Heart right ventricle (tissue), 16 donors: ENCODE results near the gene BICRAL. TPM values are rescaled to one million over a fixed set of nuclear protein-coding genes. Genes with fewer than 3 reads are reported as not detected.
A peak's percentile ranks its signal among the peaks of the same experiment; 100 is the strongest.

ENCODE experiments used
- ATAC-seq, 8 donors: fragments of 200-7000 bp; cut with Tn5 transposase; one replicate each; pipeline ENCODE4 v1.9.1; 2020; ENCODE audit warnings: mild to moderate bottlenecking in 8 of 8, moderate library complexity in 8 of 8, moderate number of reproducible peaks in 1 of 8
- DNase-seq, 2 donors: peaks; one replicate each; pipeline ENCODE4 v3.0.0-alpha.2; 2020
- H3K27ac ChIP-seq, 10 donors: fragments of 200-600 bp; sonication (generic) in 2 of 10; one replicate each; pipeline versions ENCODE4 v1.5.0 to v1.8.0; 2020 to 2022; ENCODE audit warnings: mild to moderate bottlenecking in 3 of 10
- H3K27me3 ChIP-seq, 7 donors: fragments of 200-600 bp; one replicate each; pipeline ENCODE4 v1.8.0; 2021 to 2022; ENCODE audit warnings: mild to moderate bottlenecking in 2 of 7
- H3K36me3 ChIP-seq, 9 donors: fragments of 200-600 bp; sonication (generic) in 1 of 9; one replicate each; pipeline versions ENCODE4 v1.5.0 to v1.8.0; 2020 to 2022; ENCODE audit warnings: mild to moderate bottlenecking in 2 of 9
- H3K4me1 ChIP-seq, 9 donors: fragments of 200-600 bp; sonication (generic) in 1 of 9; one replicate each; pipeline versions ENCODE4 v1.5.0 to v1.8.0; 2020 to 2022; ENCODE audit warnings: mild to moderate bottlenecking in 4 of 9
- H3K4me3 ChIP-seq, 10 donors: fragments of 200-600 bp; sonication (generic) in 2 of 10; one replicate each; pipeline versions ENCODE4 v1.5.0 to v1.8.0; 2020 to 2022; ENCODE audit warnings: mild to moderate bottlenecking in 7 of 10, moderate library complexity in 2 of 10
- H3K9me3 ChIP-seq, 11 donors: fragments of 200-600 bp in 10 of 11; sonication (generic) in 2 of 11; one replicate each; pipeline versions ENCODE4 v1.5.0 to v1.8.0; 2013 to 2022; ENCODE audit warnings: mild to moderate bottlenecking in 2 of 11, control low read depth in 1 of 11, moderate library complexity in 1 of 11
- CTCF ChIP-seq, 9 donors: fragments of 200-600 bp; sonication (generic) in 2 of 9; IDR thresholded peaks; one replicate each; pipeline versions ENCODE4 v1.5.0 to v1.8.0; 2021 to 2022; ENCODE audit warnings: antibody characterized with exemption in 9 of 9, mild to moderate bottlenecking in 5 of 9, moderate library complexity in 1 of 9
- WGBS, 2 donors: extraction: QIAGEN DNeasy Blood & Tissue Kit; methylation state at CpG; one replicate each; pipeline ENCODE4 v1.1.7; 2013; ENCODE audit warnings: inconsistent platforms in 1 of 2; 5-methylcytosine and 5-hydroxymethylcytosine counted together
- intact Hi-C, 10 donors: fragments of 100-400 bp; cut with DNase I; formaldehyde crosslinking; loops; one replicate each; pipeline versions ENCODE4 v1.11.1 to v1.14.2; 2022
- polyA plus RNA-seq, 2 donors: library from polyadenylated mRNA; stranded (reverse); fragments of 200-250 nt; gene quantifications; one replicate each; pipeline ENCODE4 v1.2.3, GENCODE V29; 2013
- total RNA-seq, 10 donors: library from RNA; stranded (reverse); fragmentation: NEBNext Ultra II Directional in 3 of 10; extraction: Animal tissue kit (Norgen Biotek cat#: 25700) in 3 of 10; gene quantifications; one replicate each; pipeline versions ENCODE4 v1.2.1 to v1.2.4, GENCODE V29; 2021 to 2023
- donor health status: Arrhythmogenic right ventricular cardiomyopathy.
- donor health status: ischemic (EF 13 %, LVEDD 7.1; RV severe dilation, severe dysfunction).
- donor health status: healthy with polysubstance abuse.
- donor health status: DM: no; HTN: yes; CAD: no.
- donor health status: DM: no; HTN: no; CAD: no.
- donor health status: ischemic (EF 25% LVEDD 6.9; RV normal size, moderate dysfunction).
- donor health status: ischemic (EF 25% LVEDD 5.7; RV mildly dilated, moderate dysfunction).
- donor health status: healthy.
- donor health status: DM: yes; HTN: yes; CAD: no.
- donor health status: Ischemic cardiomyopathy.
- donor health status: ischemic (EF 35%, LVEDD 5.7; RV mildly dilated, moderate dysfunction).
- donor health status: nonischemic (EF 11% LVEDD 7.7; RV severe dilation, severe dysfunction).
- donor health status: DM: yes; HTN: yes; CAD: no.
- donor health status: PGD.
- donor health status: ischemic (EF 29% LVEDD 5.4; RV normal size, mild dysfunction).
- donor health status: nonischemic (EF 23%, LVEDD 6.1; RV moderate dilation, normal function).

BICRAL gene
- total and polyA plus RNA-seq, 12 donors, result 2.7 to 15.7 (median 13.4) TPM

DNA sequence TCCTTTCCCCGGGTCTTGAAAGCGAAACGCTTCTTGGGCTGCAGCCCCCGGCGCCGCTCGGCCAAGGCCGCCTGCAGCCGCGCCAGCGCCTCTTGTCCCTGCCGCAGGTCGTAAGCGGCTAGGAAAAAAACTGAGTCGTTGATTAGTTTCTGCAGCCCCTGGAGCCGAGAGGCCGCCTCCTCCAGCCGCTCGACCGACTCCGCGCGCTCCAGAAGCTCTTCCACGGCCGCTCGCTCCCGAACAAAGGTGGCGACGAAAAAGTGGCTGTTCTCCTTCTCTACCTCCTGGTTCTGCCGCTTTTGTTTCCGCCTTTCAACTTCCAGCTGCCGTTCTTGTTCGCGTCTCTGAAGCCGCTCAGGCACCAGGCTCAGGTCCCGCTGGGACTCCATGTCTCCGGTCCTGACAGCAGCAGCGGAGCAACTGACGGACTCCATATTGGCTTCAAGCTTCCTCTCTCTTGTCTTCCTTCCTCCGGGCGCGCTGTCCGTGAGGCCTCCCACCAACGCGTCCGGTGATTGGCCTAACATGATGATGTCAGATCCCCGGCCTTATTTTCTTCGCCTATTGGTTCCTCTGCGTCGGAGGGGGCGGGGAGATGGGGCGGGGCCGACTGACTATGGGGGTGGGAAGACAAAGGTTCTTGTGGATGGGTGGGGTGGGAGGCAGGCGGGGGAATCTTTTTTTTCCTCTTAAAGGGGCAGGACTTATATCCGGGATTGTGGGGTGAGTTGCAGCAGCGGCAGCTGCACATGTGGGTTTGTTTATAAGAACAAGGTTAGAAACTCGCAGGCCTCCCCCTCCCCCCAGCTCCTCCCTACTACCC lies 36.0 kb upstream of the BICRAL start, which contains the start of gene TBCC:
TSS of gene TBCC (minus strand) at position 464 of the 823 bp plus-strand sequence. CDS start at position 434, 30 bp downstream.
- Histone ChIP-seq H3K36me3 (peaks cover 0 to 6% (median 0%) of the 10 kb centered on the region in 9 donors), H3K4me3 (peak within 1 kb of the TSS; percentile 68 to 99 (median 96)), H3K27ac (peak within 1 kb of the TSS; percentile 84 to 98 (median 95)), H3K9me3 (no peaks in the 10 kb centered on the region), H3K27me3 (no peaks in the 10 kb centered on the region), H3K4me1 (peaks cover 5 to 38% (median 32%) of the 10 kb centered on the region in 9 donors)
- ATAC-seq (peak; percentile 92 to 97 (median 94)), DNase-seq (peak; percentile 93 to 97)
- no peak for TF ChIP-seq CTCF (IDR thresholded peaks at IDR 0.05)
- 0% methylated on average over 57 of the region's 57 CpGs for WGBS, 2 donors
- intact Hi-C loops, result loop anchor here in 9 of 10 donors (1.0 to 5.0 kb wide), 6 partner anchors 36 to 146 kb away; partner anchors contain the start of genes BICRAL (in 7 of the 9) and RPL7L1 (in 5 of the 9)

- Histone ChIP-seq H3K27me3 (no peaks in the 10 kb centered on the region), H3K4me1 (peaks cover 5 to 38% (median 32%) of the 10 kb centered on the region in 9 donors), H3K36me3 (peaks cover 0 to 6% (median 0%) of the 10 kb centered on the region in 9 donors), H3K9me3 (no peaks in the 10 kb centered on the region), H3K4me3 (peak overlapping the region; percentile 68 to 99 (median 91)), H3K27ac (peak overlapping the region; percentile 84 to 98 (median 95))
- ATAC-seq, result peak; percentile 76 to 90 (median 85)
- WGBS, 2 donors, result 0 to 1% methylated on average over 50 to 55 of the region's 55 CpGs
- peak; percentile 82 to 84 for DNase-seq
- intact Hi-C loops, result loop anchor here in 9 of 10 donors (1.0 to 5.0 kb wide), 7 partner anchors 36 to 146 kb away; partner anchors contain the start of genes BICRAL (in 8 of the 9) and RPL7L1 (in 5 of the 9)
- no peak for TF ChIP-seq CTCF (IDR thresholded peaks at IDR 0.05)
Observed at GRCh38 chr6:42746463-42747391, 35.1 kb upstream of the BICRAL start.

DNA sequence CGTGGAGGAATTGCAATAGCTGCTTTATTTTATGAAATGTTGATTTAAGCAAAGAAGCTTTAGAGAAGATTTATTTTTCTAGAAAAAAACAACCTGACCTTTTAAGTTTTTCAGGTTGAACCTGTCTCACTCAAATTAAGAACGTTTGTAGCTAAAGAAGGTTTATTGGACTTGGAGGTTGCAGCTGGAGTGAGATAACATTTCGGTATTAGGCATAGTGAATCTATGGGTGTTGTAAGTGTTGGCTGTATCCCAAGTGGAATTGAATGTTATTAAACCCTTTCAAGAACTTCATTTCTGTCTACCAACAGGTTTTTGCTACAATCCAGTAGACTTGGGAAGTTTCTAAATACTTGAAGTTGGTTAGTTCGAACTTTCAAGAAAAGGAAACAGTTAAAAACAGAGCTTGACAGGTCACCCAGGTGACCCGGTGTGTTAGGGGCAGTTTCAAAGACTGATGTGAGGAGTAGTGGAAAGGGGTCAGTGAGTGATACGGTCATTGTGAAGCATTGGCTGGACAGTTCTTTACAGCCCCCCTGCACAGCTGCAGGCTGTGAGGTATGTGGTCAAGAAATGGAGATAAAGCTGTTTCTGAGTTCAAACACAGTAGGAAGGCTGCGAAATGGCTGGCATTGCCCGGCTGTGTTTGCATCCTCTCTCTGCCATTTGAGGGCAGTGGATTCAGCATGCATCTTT lies 33.5 kb upstream of the BICRAL start:
- no peak for ATAC-seq
- no peaks in the 10 kb centered on the region for H3K27me3 ChIP-seq
- no peaks in the 10 kb centered on the region for H3K9me3 ChIP-seq
- intact Hi-C loops, result loop anchor here in 5 of 10 donors (5.0 kb wide), 3 partner anchors 34 to 144 kb away; partner anchors contain the start of genes BICRAL (in 3 of the 5) and RPL7L1 (in 3 of the 5)
- peaks cover 5 to 37% (median 32%) of the 10 kb centered on the region in 9 donors for H3K4me1 ChIP-seq
- H3K36me3 ChIP-seq, result peaks cover 0 to 6% (median 0%) of the 10 kb centered on the region in 9 donors
- 62 to 64% methylated on average over 8 of the region's 8 CpGs for WGBS, 2 donors
- TF ChIP-seq CTCF (IDR thresholded peaks at IDR 0.05), result no peak
- DNase-seq, result no peak
- H3K27ac ChIP-seq, result peak overlapping the region in 5 of 10 donors; percentile 84 to 98 (median 96)
- H3K4me3 ChIP-seq, result peak overlapping the region in 5 of 10 donors; percentile 68 to 99 (median 96)
